ENCODE measurements around the gene USP9X.

DNA sequence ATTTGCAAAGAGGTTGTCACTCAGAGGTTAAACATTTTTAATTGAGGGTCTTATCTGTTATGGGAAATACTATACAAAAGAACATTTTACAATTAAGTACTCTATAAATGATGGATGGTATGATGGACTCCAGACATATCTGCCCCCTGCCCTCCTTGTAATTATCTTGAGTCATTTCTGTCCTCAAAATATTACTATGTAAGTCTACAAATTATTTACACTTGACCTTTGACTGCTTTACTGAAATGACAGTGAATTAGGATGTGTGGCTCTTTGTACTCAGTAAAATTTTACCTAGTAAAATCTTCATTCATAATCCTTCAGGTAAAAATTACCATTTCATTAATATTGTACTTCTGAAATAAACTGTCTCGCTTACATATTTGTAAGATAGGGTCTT lies 46.5 kb downstream of the USP9X start:
- TF ChIP-seq ZNF311 (CRISPR knock-in tag; IDR thresholded peaks at IDR 0.05) (no peak), MAZ (CRISPR knock-in tag; conservative IDR thresholded peaks at IDR 0.05 in 1 of 2, IDR thresholded peaks at IDR 0.05 in 1 of 2) (no peak), ZNF589 (CRISPR knock-in tag; IDR thresholded peaks at IDR 0.05; ENCODE audit: low read depth) (no peak), ZFX (CRISPR knock-in tag; IDR thresholded peaks at IDR 0.05) (no peak)
- TF ChIP-seq, protein P1, sequence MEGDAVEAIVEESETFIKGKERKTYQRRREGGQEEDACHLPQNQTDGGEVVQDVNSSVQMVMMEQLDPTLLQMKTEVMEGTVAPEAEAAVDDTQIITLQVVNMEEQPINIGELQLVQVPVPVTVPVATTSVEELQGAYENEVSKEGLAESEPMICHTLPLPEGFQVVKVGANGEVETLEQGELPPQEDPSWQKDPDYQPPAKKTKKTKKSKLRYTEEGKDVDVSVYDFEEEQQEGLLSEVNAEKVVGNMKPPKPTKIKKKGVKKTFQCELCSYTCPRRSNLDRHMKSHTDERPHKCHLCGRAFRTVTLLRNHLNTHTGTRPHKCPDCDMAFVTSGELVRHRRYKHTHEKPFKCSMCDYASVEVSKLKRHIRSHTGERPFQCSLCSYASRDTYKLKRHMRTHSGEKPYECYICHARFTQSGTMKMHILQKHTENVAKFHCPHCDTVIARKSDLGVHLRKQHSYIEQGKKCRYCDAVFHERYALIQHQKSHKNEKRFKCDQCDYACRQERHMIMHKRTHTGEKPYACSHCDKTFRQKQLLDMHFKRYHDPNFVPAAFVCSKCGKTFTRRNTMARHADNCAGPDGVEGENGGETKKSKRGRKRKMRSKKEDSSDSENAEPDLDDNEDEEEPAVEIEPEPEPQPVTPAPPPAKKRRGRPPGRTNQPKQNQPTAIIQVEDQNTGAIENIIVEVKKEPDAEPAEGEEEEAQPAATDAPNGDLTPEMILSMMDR (IDR thresholded peaks at IDR 0.05 in 2 of 3, conservative IDR thresholded peaks at IDR 0.05 in 1 of 3; ENCODE audit: insufficient read depth in 2 of 3, low read depth in 1 of 3, low read length in 3 of 3): no peak
